Gastroesophageal sphincter (tissue), 4 donors: ENCODE measurements around the gene KRTAP9-2. TPM values are rescaled to one million over a fixed set of nuclear protein-coding genes. Genes with fewer than 3 reads are reported as not detected.
"Not testable (repeated sequence)": the region's sequence is repeated elsewhere in the genome, so short reads cannot be mapped to it uniquely, and the experiment has no call there.

Source experiments
- ATAC-seq: fragments of 150-250 bp; one replicate; pipeline ENCODE4 v1.9.1; 2016; ENCODE audit warnings: mild to moderate bottlenecking, moderate library complexity
- H3K27ac ChIP-seq, 4 donors: fragments of 200-600 bp; sonication (generic) in 3 of 4; 1 replicate in 3 of 4; 2 replicates in 1 of 4; pipeline ENCODE4 v1.5.1; 2016 to 2019
- H3K27me3 ChIP-seq: fragments of 200-600 bp; sonication (generic); one replicate; pipeline ENCODE4 v1.5.1; 2019
- H3K36me3 ChIP-seq, 2 donors: fragments of 200-600 bp; sonication (generic); one replicate each; pipeline ENCODE4 v1.5.1; 2019; ENCODE audit warnings: control low read depth in 1 of 2
- H3K4me1 ChIP-seq, 3 donors: fragments of 200-600 bp; sonication (generic); 1 replicate in 2 of 3; 2 replicates in 1 of 3; pipeline ENCODE4 v1.5.1; 2016 to 2019; ENCODE audit warnings: control low read depth in 2 of 3
- H3K4me3 ChIP-seq, 2 donors: fragments of 200-600 bp; sonication (generic); one replicate each; pipeline ENCODE4 v1.5.1; 2019; ENCODE audit warnings: mild to moderate bottlenecking in 1 of 2, moderate library complexity in 1 of 2
- H3K9me3 ChIP-seq, 3 donors: fragments of 200-600 bp; sonication (generic); one replicate each; pipeline ENCODE4 v1.5.1; 2017 to 2019; ENCODE audit warnings: control low read depth in 2 of 3
- CTCF ChIP-seq, 4 experiments: fragments of 200-600 bp in 2 of 4; fragments of 450-650 bp in 2 of 4; sonication (generic) in 1 of 4; IDR thresholded peaks; one replicate each; pipeline ENCODE4 v1.5.1; 2017 to 2019; ENCODE audit warnings: antibody characterized with exemption in 4 of 4, mild to moderate bottlenecking in 2 of 4, moderate library complexity in 2 of 4
- EP300 ChIP-seq: sonication (generic); formaldehyde crosslinking; IDR thresholded peaks from one replicate; pipeline ENCODE4 v1.6.1; 2017; ENCODE audit warnings: antibody characterized with exemption, mild to moderate bottlenecking
- POLR2A ChIP-seq, 2 donors: fragments of 450-650 bp; IDR thresholded peaks; one replicate each; pipeline ENCODE4 v1.6.1; 2017; ENCODE audit warnings: antibody characterized with exemption in 2 of 2, mild to moderate bottlenecking in 2 of 2, moderate library complexity in 1 of 2
- POLR2AphosphoS5 ChIP-seq: sonication (generic); formaldehyde crosslinking; IDR thresholded peaks from one replicate; pipeline ENCODE4 v1.6.1; 2017; ENCODE audit warnings: antibody characterized with exemption
- WGBS, 2 donors: methylation state at CpG; one replicate each; pipeline ENCODE4 v1.1.5; 2018; ENCODE audit warnings: low coverage in 1 of 2; 5-methylcytosine and 5-hydroxymethylcytosine counted together
- total RNA-seq, 4 donors: library from RNA; depleted of rRNA; stranded (reverse); fragments of >200 nt; gene quantifications; one replicate each; pipeline ENCODE4 v1.1.0, GENCODE V29; 2016

The KRTAP9-2 gene
- total RNA-seq, 4 donors from 2014 or later = not detected

- no peaks in the 10 kb centered on the region for H3K4me1 ChIP-seq
- no peaks in the 10 kb centered on the region for H3K36me3 ChIP-seq
- WGBS, 2 donors = 100% methylated on average over 1 of the region's 1 CpG
- no peaks in the 10 kb centered on the region for H3K9me3 ChIP-seq
- no peak for TF ChIP-seq EP300
- no peak for TF ChIP-seq POLR2AphosphoS5
- peaks cover 27% of the 10 kb centered on the region for H3K27me3 ChIP-seq
- H3K27ac ChIP-seq = no peak overlapping the region
- ATAC-seq = no peak
- no peak overlapping the region for H3K4me3 ChIP-seq
These were observed 24.8 kb downstream of the KRTAP9-2 start for GRCh38 chr17:41251261-41251660.

- Histone ChIP-seq H3K4me1 (no peaks in the 10 kb centered on the region), H3K27me3 (peaks cover 41% of the 10 kb centered on the region), H3K36me3 (no peaks in the 10 kb centered on the region), H3K4me3 (no peak overlapping the region), H3K9me3 (no peaks in the 10 kb centered on the region), H3K27ac (no peak overlapping the region)
- 0% methylated on average over 1 of the region's 1 CpG for WGBS, 2 donors
- TF ChIP-seq POLR2AphosphoS5 (no peak), EP300 (no peak), CTCF (IDR thresholded peaks at IDR 0.05) (no peak), POLR2A (IDR thresholded peaks at IDR 0.05) (no peak)
- ATAC-seq = no peak
These were observed 28.4 kb downstream of the KRTAP9-2 start for GRCh38 chr17:41254861-41255260.

- not testable (repeated sequence) for ATAC-seq, H3K4me1 ChIP-seq, H3K4me3 ChIP-seq, H3K27ac ChIP-seq, H3K9me3 ChIP-seq, H3K36me3 ChIP-seq
- peaks cover 40% of the 10 kb centered on the region for H3K27me3 ChIP-seq
- WGBS, 2 donors = 60% methylated on average over 1 of the region's 5 CpGs; no CpG with 5 or more reads in 1 of the 2 donors
These were observed 29.2 kb downstream of the KRTAP9-2 start, which contains the start of gene KRTAP9-9 for GRCh38 chr17:41255381-41256290. Gene KRTAP9-9, plus strand, starts transcription at chr17:41255384.

- peaks cover 38% of the 10 kb centered on the region for H3K27me3 ChIP-seq
- no peak overlapping the region for H3K4me3 ChIP-seq
- no peak overlapping the region for H3K27ac ChIP-seq
- TF ChIP-seq CTCF (IDR thresholded peaks at IDR 0.05) (no peak), POLR2A (IDR thresholded peaks at IDR 0.05) (no peak), EP300 (no peak), POLR2AphosphoS5 (no peak)
- no peaks in the 10 kb centered on the region for H3K4me1 ChIP-seq
- 69 to 85% methylated on average over 1 of the region's 1 CpG for WGBS, 2 donors
- ATAC-seq = no peak
- H3K9me3 ChIP-seq = no peaks in the 10 kb centered on the region
- no peaks in the 10 kb centered on the region for H3K36me3 ChIP-seq
These were observed 29.8 kb downstream of the KRTAP9-2 start for GRCh38 chr17:41256291-41256685.

GRCh38 chr17:41258406-41258805 is 32.0 kb downstream of the KRTAP9-2 start:
- Histone ChIP-seq H3K9me3 (no peaks in the 10 kb centered on the region), H3K36me3 (no peaks in the 10 kb centered on the region), H3K27ac (no peak overlapping the region), H3K4me1 (no peaks in the 10 kb centered on the region), H3K4me3 (no peak overlapping the region), H3K27me3 (peaks cover 30% of the 10 kb centered on the region)
- ATAC-seq = no peak
- TF ChIP-seq POLR2AphosphoS5 = no peak
- no peak for TF ChIP-seq CTCF (IDR thresholded peaks at IDR 0.05)
- no peak for TF ChIP-seq POLR2A (IDR thresholded peaks at IDR 0.05)
- no peak for TF ChIP-seq EP300

- ATAC-seq = no peak
- no peaks in the 10 kb centered on the region for H3K9me3 ChIP-seq
- no peak overlapping the region for H3K27ac ChIP-seq
- WGBS, 2 donors = 54 to 58% methylated on average over 2 of the region's 2 CpGs
- no peak overlapping the region for H3K4me3 ChIP-seq
- H3K4me1 ChIP-seq = no peaks in the 10 kb centered on the region
- no peaks in the 10 kb centered on the region for H3K36me3 ChIP-seq
- peaks cover 21% of the 10 kb centered on the region for H3K27me3 ChIP-seq
- TF ChIP-seq POLR2AphosphoS5 (no peak), CTCF (IDR thresholded peaks at IDR 0.05) (no peak), EP300 (no peak), POLR2A (IDR thresholded peaks at IDR 0.05) (no peak)
These were observed 36.8 kb downstream of the KRTAP9-2 start for GRCh38 chr17:41263212-41263611.
